DND-41 (cell line): ENCODE data around the gene CLDN9.

Experiments used
- CTCF ChIP-seq: IDR thresholded peaks from 2 replicates; pipeline ENCODE4 v1.5.1; 2012; ENCODE audit warnings: borderline replicate concordance, low read length, moderate library complexity, mild to moderate bottlenecking; ENCODE audit not compliant: poor library complexity, severe bottlenecking; ENCODE audit errors: extremely low read depth
- EZH2 ChIP-seq: IDR thresholded peaks from 3 replicates; pipeline ENCODE4 v1.6.1; 2012; ENCODE audit warnings: borderline replicate concordance, low read depth, mild to moderate bottlenecking, moderate library complexity, low read length, inconsistent platforms; ENCODE audit not compliant: severe bottlenecking

GRCh38 chr16:3026609-3027488 lies 14.1 kb downstream of the CLDN9 start:
- no peak for TF ChIP-seq CTCF
- TF ChIP-seq EZH2: no peak
